ACC112 (cell line): Measurements from ENCODE around the gene GTF2H1.

Source experiments
- H2AFZ ChIP-seq: fragments of 200-600 bp; sonication (generic); one replicate; pipeline ENCODE4 v1.6.0; 2017; ENCODE audit warnings: antibody characterized with exemption, low read length; ENCODE audit not compliant: unreplicated experiment
- H3K27ac ChIP-seq: fragments of 200-600 bp; sonication (generic); 2 replicates; pipeline ENCODE4 v1.5.1; 2014; ENCODE audit warnings: low read depth, mild to moderate bottlenecking, antibody characterized with exemption, low read length, moderate library complexity
- H3K27me3 ChIP-seq: fragments of 200-600 bp; sonication (generic); 2 replicates; pipeline ENCODE4 v1.6.1; 2014; ENCODE audit warnings: mild to moderate bottlenecking, antibody characterized with exemption, low read length, moderate library complexity, mixed read lengths; ENCODE audit not compliant: insufficient read depth
- H3K36me3 ChIP-seq: fragments of 200-600 bp; sonication (generic); 2 replicates; pipeline ENCODE4 v1.6.1; 2016; ENCODE audit warnings: mild to moderate bottlenecking, antibody characterized with exemption, low read length, moderate library complexity, mixed read lengths; ENCODE audit not compliant: insufficient read depth
- H3K4me1 ChIP-seq: fragments of 200-600 bp; sonication (generic); one replicate; pipeline ENCODE4 v1.6.1; 2016; ENCODE audit warnings: low read length, mixed read lengths; ENCODE audit not compliant: insufficient read depth, unreplicated experiment, control insufficient read depth
- H3K4me3 ChIP-seq: fragments of 200-600 bp; sonication (generic); 2 replicates; pipeline ENCODE4 v1.5.1; 2014; ENCODE audit warnings: mild to moderate bottlenecking, low read depth, low read length
- H3K79me2 ChIP-seq: fragments of 200-600 bp; sonication (generic); one replicate; pipeline ENCODE4 v1.6.0; 2016; ENCODE audit warnings: low read length; ENCODE audit not compliant: control insufficient read depth, unreplicated experiment, insufficient read depth

GTF2H1 gene

DNA sequence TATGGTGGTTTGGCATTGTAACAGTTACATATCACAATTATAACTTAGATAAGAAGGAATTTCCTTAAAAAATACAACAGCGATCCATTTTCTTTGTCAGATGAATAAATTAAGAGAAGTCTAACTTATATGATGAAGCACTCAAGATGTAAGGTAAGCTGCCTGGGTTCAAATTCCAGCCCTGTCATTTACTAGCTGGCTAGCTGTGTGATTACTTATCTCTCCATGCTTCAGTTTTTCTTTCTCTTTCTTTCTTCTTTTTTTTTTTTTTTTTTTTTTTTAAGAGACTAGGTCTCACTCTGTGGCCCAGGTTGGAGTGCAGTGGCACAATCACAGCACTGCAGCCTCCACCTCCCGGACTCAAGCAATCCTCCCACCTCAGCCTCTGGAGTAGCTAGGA, 49.8 kb downstream of the GTF2H1 start:
- Histone ChIP-seq H3K79me2 (no peaks in the 10 kb centered on the region), H3K27me3 (no peaks in the 10 kb centered on the region), H3K4me1 (peaks cover 4% of the 10 kb centered on the region), H2AFZ (no peak overlapping the region), H3K4me3 (no peak overlapping the region), H3K27ac (no peak overlapping the region), H3K36me3 (no peaks in the 10 kb centered on the region)

DNA sequence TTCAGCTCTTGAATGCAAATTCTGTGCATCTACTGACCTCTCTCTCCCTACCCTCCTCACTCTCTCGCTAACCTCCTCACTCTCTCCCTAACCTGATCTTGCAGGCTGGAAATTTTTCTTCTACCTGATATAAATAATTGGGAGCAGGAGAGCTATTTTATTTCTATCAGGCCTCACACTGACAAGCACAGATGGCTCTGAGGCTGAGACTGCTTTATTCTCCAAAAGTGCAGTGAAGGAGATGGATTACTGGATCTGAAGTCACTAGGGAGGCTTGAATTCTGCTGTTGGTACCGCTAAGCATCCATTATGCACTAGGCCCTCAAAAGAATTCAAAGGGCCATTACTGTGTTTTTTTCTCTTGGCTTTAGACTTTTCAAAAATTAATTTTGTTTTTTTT, 52.6 kb downstream of the GTF2H1 start:
- no peaks in the 10 kb centered on the region for H3K27me3 ChIP-seq
- no peaks in the 10 kb centered on the region for H3K4me1 ChIP-seq
- H3K4me3 ChIP-seq: no peak overlapping the region
- H2AFZ ChIP-seq: no peak overlapping the region
- H3K79me2 ChIP-seq: no peaks in the 10 kb centered on the region
- no peaks in the 10 kb centered on the region for H3K36me3 ChIP-seq
- H3K27ac ChIP-seq: no peak overlapping the region

DNA sequence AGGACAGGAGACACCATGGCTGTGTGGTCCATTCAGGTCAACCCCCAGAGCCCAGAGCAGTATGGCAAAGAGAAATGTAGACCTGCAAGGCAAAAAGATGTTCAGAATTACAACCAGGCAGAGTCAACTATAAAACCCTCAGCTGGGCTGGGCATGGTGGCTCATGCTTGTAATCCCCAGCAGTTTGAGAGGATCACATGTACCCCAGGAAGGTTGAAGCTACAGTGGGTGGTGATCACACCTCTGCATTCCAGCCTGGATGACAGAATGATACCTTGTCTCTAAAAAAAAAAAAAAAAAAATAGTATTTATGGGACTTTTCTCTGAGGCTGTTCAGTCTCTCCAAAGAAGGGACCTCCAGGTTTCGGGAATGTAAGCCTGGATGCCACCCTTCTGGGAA, 53.6 kb downstream of the GTF2H1 start:
- H3K4me3 ChIP-seq: no peak overlapping the region
- H2AFZ ChIP-seq: no peak overlapping the region
- no peaks in the 10 kb centered on the region for H3K27me3 ChIP-seq

DNA sequence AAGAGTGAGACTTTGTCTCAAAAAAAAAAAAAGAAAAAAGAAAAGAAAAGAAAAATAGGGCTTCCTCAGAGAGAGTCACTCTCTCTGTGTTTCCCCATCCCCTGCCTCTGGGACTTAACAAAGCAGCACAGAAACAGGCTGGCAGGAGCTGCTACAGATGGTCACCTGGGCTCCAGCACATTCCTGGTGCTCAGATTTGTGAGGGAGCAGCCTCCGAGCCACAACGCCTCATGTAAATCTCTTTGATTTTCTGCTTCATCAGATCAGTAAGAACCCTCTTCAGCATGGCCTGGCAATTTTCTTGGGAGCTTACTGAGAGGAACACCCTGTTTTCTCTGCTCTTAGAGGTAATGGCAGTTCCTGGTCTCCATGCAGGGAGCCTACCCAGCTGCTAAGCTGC, 56.8 kb downstream of the GTF2H1 start:
- no peak overlapping the region for H3K27ac ChIP-seq
- H3K4me1 ChIP-seq: peaks cover 16% of the 10 kb centered on the region

More for the DNA sequence above, 53.6 kb downstream of the GTF2H1 start:
- Histone ChIP-seq H3K79me2 (no peaks in the 10 kb centered on the region), H3K27ac (no peak overlapping the region), H3K4me1 (no peaks in the 10 kb centered on the region), H3K36me3 (no peaks in the 10 kb centered on the region)

DNA sequence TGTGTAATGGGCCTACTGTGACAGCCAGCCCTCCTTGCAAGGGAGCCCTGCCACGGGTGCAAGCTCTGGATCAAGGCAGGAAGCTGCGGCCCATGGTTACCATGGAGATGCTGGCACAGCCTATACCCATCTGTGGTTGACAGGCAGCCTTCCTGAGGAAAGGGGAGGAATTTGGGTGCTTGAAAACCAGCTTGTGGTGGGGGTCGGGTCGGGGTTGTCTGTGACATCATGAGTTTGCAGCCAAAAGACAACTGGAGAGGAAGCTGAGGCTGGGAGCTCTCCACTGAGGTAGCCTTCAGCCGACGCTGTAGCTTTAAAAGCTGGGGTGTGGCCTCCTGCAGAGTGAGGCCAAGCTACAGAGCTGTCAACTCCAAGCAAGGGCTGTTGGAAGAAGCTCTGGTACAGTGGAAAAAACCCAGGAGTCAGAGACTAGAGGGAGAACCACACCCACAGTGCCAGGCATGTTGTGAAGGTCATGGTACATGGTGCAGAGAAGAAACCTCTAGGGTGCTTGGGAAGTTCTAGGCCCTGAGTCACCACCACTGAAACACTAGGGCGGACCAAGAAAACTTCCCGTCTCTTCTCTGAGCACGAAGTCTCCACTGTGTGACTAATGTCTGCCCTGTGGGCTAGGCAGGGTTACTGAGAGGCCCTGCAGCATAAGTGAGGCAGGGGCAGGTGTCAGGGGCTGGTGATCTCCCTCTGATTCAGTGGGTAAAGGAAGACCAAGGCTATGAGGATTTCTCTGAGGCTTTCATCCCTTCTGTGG, 61.2 kb downstream of the GTF2H1 start:
- no peaks in the 10 kb centered on the region for H3K27me3 ChIP-seq
- no peaks in the 10 kb centered on the region for H3K36me3 ChIP-seq
- H3K27ac ChIP-seq: peak overlapping the region; percentile 97
- peak overlapping the region; percentile 60 for H3K4me3 ChIP-seq
- H2AFZ ChIP-seq: peak overlapping the region; percentile 77
- H3K4me1 ChIP-seq: peaks cover 22% of the 10 kb centered on the region
- H3K79me2 ChIP-seq: no peaks in the 10 kb centered on the region

More for the DNA sequence above, 56.8 kb downstream of the GTF2H1 start:
- Histone ChIP-seq H3K79me2 (no peaks in the 10 kb centered on the region), H3K4me3 (no peak overlapping the region), H3K27me3 (no peaks in the 10 kb centered on the region), H3K36me3 (no peaks in the 10 kb centered on the region), H2AFZ (no peak overlapping the region)

DNA sequence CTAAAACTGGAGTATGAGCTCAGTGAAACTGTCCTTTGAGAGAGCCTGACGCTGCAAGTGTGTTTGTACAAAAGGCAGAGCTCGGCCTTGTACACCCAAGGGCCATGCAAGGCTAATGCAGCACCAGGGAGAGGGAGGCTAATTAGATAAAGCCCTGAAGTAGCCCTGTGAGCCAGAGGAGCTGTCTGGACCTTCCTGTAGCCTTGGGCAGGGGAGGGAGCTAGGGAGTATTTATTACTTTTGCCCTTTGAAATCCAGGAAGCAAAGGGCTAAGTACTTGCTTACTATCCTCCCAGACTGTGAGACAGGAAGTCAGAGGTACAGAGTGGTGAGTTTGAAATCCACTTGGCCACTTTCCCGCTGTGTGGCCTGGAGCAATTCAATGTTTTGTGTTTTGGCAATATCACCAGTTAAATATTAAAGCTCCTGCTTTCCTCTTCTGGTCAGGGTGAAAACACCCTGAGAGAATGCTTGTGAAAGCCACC, 61.8 kb downstream of the GTF2H1 start:
- Histone ChIP-seq H3K4me1 (peaks cover 22% of the 10 kb centered on the region), H2AFZ (peak overlapping the region; percentile 39), H3K79me2 (no peaks in the 10 kb centered on the region), H3K27me3 (no peaks in the 10 kb centered on the region), H3K27ac (peak overlapping the region; percentile 97), H3K36me3 (no peaks in the 10 kb centered on the region), H3K4me3 (peak overlapping the region; percentile 31)

DNA sequence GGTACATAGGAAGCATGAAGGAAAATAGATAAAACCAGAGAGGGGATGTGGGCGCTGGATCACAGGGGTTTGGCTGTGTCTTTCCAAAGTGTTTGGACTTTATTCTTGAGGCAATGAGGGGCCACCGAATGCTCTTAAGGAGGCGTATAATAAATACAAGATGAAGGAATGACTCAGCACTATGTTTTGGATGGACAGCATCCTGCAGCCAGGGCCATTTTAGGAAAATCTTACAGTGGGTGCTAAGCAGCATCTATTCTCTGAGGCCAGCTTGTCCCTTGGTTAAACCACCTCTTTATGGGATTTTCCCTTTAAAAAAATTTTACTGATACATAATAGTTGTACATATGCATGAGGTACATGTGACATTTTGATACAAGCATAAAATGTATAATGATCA, 67.7 kb downstream of the GTF2H1 start:
- Histone ChIP-seq H3K4me1 (peaks cover 30% of the 10 kb centered on the region), H3K27me3 (no peaks in the 10 kb centered on the region), H3K4me3 (no peak overlapping the region), H3K36me3 (peaks cover 3% of the 10 kb centered on the region; the same call in 1 of the 2 replicates), H3K79me2 (peaks cover 11% of the 10 kb centered on the region), H3K27ac (no peak overlapping the region), H2AFZ (no peak overlapping the region)

DNA sequence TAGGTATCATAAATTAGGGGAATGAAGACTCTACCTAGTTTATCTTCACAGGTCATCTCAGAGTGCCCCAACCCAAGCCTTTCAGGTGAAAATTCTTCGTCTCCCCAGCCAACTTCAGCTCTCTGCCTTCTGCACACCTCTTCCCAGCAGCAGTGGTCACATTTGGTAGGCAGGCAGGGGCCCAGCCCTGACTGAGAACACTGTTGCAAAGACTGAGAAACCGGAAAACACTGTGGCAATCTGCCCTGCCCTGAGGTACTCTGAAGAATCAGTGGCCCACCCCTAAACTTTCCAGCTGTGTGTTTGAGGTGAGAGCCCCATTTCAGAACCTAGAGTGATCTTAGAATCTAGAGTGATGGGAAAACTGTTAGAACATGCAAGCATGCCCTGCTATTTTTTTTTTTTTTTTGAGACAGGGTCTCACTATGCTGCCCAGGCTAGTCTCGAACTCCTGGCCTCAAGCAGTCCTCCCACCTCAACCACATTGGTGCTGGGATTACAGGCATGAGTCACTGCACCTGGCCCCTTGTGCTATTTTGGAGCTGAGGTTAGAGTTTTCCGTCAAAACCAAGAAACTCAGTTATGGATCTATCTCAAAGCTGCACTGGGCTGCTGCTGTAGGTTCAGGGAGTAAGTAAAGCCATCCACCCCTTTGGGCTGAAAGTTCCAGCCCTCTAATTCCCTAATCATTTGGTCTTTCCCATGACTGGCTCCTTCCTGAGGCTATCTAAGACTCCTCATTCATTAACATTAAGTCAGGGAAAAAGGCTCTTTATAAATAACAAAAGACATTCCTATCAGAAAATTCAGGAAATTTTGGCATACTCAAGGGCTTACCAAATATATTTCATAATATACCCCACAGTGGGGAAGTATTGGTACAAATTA, 70.3 kb downstream of the GTF2H1 start:
- no peak overlapping the region for H3K4me3 ChIP-seq
- H2AFZ ChIP-seq: no peak overlapping the region
- peaks cover 41% of the 10 kb centered on the region for H3K4me1 ChIP-seq
- peak overlapping the region; percentile 94 for H3K27ac ChIP-seq
- peaks cover 26% of the 10 kb centered on the region for H3K36me3 ChIP-seq
- no peaks in the 10 kb centered on the region for H3K27me3 ChIP-seq
- H3K79me2 ChIP-seq: peaks cover 37% of the 10 kb centered on the region

DNA sequence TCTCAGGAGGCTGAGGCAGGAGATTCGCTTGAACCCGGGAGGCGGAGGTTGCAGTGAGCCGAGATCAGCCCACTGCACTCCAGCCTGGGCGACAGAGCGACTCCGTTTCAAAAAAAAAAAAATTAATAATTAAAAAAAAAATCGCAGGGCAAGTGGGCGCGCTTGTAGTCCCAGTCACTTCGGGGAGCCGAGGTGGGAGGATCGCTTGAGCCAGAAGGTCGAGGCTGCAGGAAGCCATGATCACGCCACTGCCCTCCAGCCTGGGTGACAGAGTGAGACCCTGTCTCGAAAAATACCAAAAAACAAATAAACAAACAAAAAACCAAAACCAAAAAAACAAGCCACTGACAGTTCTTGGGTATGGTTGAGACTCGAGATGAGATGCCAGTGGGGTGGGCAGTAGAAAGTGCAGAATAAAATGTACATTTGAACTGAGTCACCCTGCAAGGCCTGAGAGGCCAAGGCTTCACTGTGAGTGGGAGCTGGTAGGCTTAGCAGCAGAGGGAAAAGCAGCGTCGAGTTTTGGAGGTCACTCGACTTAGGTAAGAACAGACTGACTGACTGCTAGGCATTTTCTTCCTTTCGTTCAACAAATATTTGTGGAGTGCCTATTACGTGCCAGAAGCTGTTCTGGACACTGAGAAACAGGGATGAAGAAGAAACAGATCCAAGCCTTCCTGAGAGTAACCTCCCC, 71.4 kb downstream of the GTF2H1 start:
- Histone ChIP-seq H3K27me3 (no peaks in the 10 kb centered on the region), H3K79me2 (peaks cover 48% of the 10 kb centered on the region), H3K27ac (peak overlapping the region; percentile 94), H3K4me1 (peaks cover 49% of the 10 kb centered on the region), H3K4me3 (peak overlapping the region; percentile 96), H3K36me3 (peaks cover 32% of the 10 kb centered on the region), H2AFZ (peak overlapping the region; percentile 86)

DNA sequence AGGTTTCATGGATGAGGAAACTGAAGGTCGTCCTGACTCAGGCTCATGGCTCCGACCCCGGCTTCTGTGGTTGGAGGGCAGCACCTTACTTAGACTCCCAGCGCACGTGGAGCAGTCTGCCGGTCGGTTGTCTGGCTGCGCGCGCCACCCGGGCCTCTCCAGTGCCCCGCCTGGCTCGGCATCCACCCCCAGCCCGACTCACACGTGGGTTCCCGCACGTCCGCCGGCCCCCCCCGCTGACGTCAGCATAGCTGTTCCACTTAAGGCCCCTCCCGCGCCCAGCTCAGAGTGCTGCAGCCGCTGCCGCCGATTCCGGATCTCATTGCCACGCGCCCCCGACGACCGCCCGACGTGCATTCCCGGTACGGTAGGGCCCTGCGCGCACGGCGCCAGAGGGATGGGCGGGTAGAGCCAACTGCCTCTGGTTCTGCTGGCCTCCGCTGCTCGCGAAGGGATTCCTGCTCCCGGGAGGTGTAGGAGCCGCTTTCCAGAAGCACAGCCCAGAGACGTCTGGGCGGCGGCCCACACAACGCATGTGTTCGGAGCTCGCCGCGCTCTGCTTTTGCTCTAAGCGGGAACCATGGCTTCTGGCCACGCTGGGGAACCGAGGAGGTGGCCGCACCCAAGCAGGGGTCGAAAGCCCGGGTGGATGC, 72.0 kb downstream of the GTF2H1 start, which contains the start of gene LDHA:
LDHA (plus strand) TSS at position 289 of the 653 bp plus-strand sequence. CDS start 2,280 bp downstream, outside the sequence.
- peak within 1 kb of the TSS; percentile 86 for H2AFZ ChIP-seq
- peak within 1 kb of the TSS; percentile 96 for H3K4me3 ChIP-seq
- peak within 1 kb of the TSS; percentile 94 for H3K27ac ChIP-seq
- no peaks in the 10 kb centered on the region for H3K27me3 ChIP-seq
- H3K36me3 ChIP-seq: peaks cover 39% of the 10 kb centered on the region
- peaks cover 56% of the 10 kb centered on the region for H3K4me1 ChIP-seq
- H3K79me2 ChIP-seq: peaks cover 54% of the 10 kb centered on the region
